HEK293 (cell line): ENCODE measurements around the gene RSRC1.

Experiments used
- CTCF ChIA-PET: fragments of 350-600 bp; formaldehyde crosslinking; extraction: SDS; loops from one replicate; lab custom pipeline; 2021; ENCODE audit warnings: antibody characterized with exemption; lab: Yijun Ruan, JAX
- POLR2A ChIA-PET: fragments of 300-600 bp; formaldehyde crosslinking; extraction: SDS; loops from one replicate; lab custom pipeline; 2020; ENCODE audit warnings: antibody characterized with exemption, inconsistent platforms; lab: Yijun Ruan, JAX
- H3K27ac ChIP-seq: fragments of 200-500 bp; sonication (Bioruptor generic); 2 replicates; pipeline ENCODE4 v1.5.1; 2014; ENCODE audit warnings: low read depth, low read length, control low read depth, inconsistent platforms; ENCODE audit errors: extremely low read depth
- H3K36me3 ChIP-seq, 2 experiments: fragments of 200-500 bp in 1 of 2; sonication (Bioruptor generic) in 1 of 2; 1 replicate in 1 of 2; 2 replicates in 1 of 2; pipeline ENCODE4 v1.5.1; 2014 to 2017; ENCODE audit warnings: inconsistent platforms in 2 of 2, low read length in 2 of 2; ENCODE audit not compliant: control insufficient read depth in 2 of 2, insufficient read depth in 1 of 2
- H3K4me1 ChIP-seq: fragments of 200-500 bp; sonication (Bioruptor generic); 2 replicates; pipeline ENCODE4 v1.5.1; 2014; ENCODE audit warnings: mild to moderate bottlenecking, low read length, inconsistent platforms; ENCODE audit not compliant: control insufficient read depth, insufficient read depth
- H3K4me3 ChIP-seq: 2 replicates; pipeline ENCODE4 v1.5.1; 2011; ENCODE audit warnings: low read depth, mild to moderate bottlenecking, control low read depth, low read length, moderate library complexity
- H3K9me3 ChIP-seq: fragments of 200-500 bp; sonication (Bioruptor generic); 2 replicates; pipeline ENCODE4 v1.5.1; 2014; ENCODE audit warnings: low read depth, low read length, inconsistent platforms; ENCODE audit not compliant: control insufficient read depth, insufficient read depth
- FEZF1 ChIP-seq: fragments of 450-650 bp; formaldehyde crosslinking; IDR thresholded peaks from 2 replicates; pipeline ENCODE4 v1.5.1; 2016; ENCODE audit warnings: missing biosample characterization, missing genetic modification characterization
- KLF1 ChIP-seq: fragments of 450-650 bp; formaldehyde crosslinking; IDR thresholded peaks from 2 replicates; pipeline ENCODE4 v1.5.1; 2016; ENCODE audit warnings: missing biosample characterization, missing genetic modification characterization
- KLF16 ChIP-seq: fragments of 450-650 bp; formaldehyde crosslinking; IDR thresholded peaks from 2 replicates; pipeline ENCODE4 v1.5.1; 2017; ENCODE audit warnings: missing biosample characterization, missing genetic modification characterization
- KLF8 ChIP-seq: fragments of 450-650 bp; formaldehyde crosslinking; IDR thresholded peaks from 2 replicates; pipeline ENCODE4 v1.5.1; 2016; ENCODE audit warnings: missing biosample characterization, missing genetic modification characterization
- KLF9 ChIP-seq: fragments of 450-650 bp; formaldehyde crosslinking; IDR thresholded peaks from 2 replicates; pipeline ENCODE4 v1.5.1; 2016; ENCODE audit warnings: missing biosample characterization, missing genetic modification characterization, low read depth
- SP2 ChIP-seq: fragments of 450-650 bp; formaldehyde crosslinking; IDR thresholded peaks from 2 replicates; pipeline ENCODE4 v1.5.1; 2016; ENCODE audit warnings: missing biosample characterization, missing genetic modification characterization
- ZIC2 ChIP-seq: fragments of 450-650 bp; formaldehyde crosslinking; IDR thresholded peaks from 2 replicates; pipeline ENCODE4 v1.5.1; 2016; ENCODE audit warnings: missing biosample characterization, missing genetic modification characterization
- ZNF114 ChIP-seq: fragments of 450-650 bp; formaldehyde crosslinking; IDR thresholded peaks from 2 replicates; pipeline ENCODE4 v1.5.0; 2017; ENCODE audit warnings: missing biosample characterization, missing genetic modification characterization
- ZNF16 ChIP-seq: fragments of 450-650 bp; formaldehyde crosslinking; IDR thresholded peaks from 2 replicates; pipeline ENCODE4 v1.5.1; 2016; ENCODE audit warnings: low read depth, missing biosample characterization, missing genetic modification characterization
- ZNF184 ChIP-seq: fragments of 450-650 bp; IDR thresholded peaks from 2 replicates; pipeline ENCODE4 v1.5.1; 2018; ENCODE audit warnings: missing biosample characterization, mild to moderate bottlenecking, missing genetic modification characterization
- ZNF248 ChIP-seq: fragments of 450-650 bp; formaldehyde crosslinking; IDR thresholded peaks from 2 replicates; pipeline ENCODE4 v1.5.1; 2017; ENCODE audit warnings: missing biosample characterization, missing genetic modification characterization
- ZNF366 ChIP-seq: fragments of 450-650 bp; formaldehyde crosslinking; conservative IDR thresholded peaks from 2 replicates; pipeline ENCODE4 v1.5.1; 2016; ENCODE audit warnings: missing biosample characterization, missing genetic modification characterization
- ZNF521 ChIP-seq: fragments of 450-650 bp; formaldehyde crosslinking; IDR thresholded peaks from 2 replicates; pipeline ENCODE4 v1.5.1; 2017; ENCODE audit warnings: missing biosample characterization, mild to moderate bottlenecking, missing genetic modification characterization
- ZNF596 ChIP-seq: fragments of 450-650 bp; IDR thresholded peaks from 2 replicates; pipeline ENCODE4 v1.5.0; 2018; ENCODE audit warnings: missing biosample characterization, mild to moderate bottlenecking, missing genetic modification characterization, moderate library complexity
- ZNF600 ChIP-seq: fragments of 450-650 bp; formaldehyde crosslinking; IDR thresholded peaks from 2 replicates; pipeline ENCODE4 v1.5.1; 2016; ENCODE audit warnings: missing biosample characterization, missing genetic modification characterization
- ZNF610 ChIP-seq: fragments of 450-650 bp; formaldehyde crosslinking; IDR thresholded peaks from 2 replicates; pipeline ENCODE4 v1.5.1; 2016; ENCODE audit warnings: missing biosample characterization, missing genetic modification characterization, borderline replicate concordance
- ZNF621 ChIP-seq: fragments of 450-650 bp; formaldehyde crosslinking; IDR thresholded peaks from 2 replicates; pipeline ENCODE4 v1.5.1; 2017; ENCODE audit warnings: missing biosample characterization, missing genetic modification characterization
- ZNF654 ChIP-seq: fragments of 450-650 bp; formaldehyde crosslinking; IDR thresholded peaks from 2 replicates; pipeline ENCODE4 v1.5.1; 2016; ENCODE audit warnings: low read depth, missing biosample characterization, missing genetic modification characterization
- ZNF660 ChIP-seq: fragments of 450-650 bp; IDR thresholded peaks from 2 replicates; pipeline ENCODE4 v1.5.1; 2018; ENCODE audit warnings: missing biosample characterization, mild to moderate bottlenecking, missing genetic modification characterization
- ZNF837 ChIP-seq: fragments of 450-650 bp; formaldehyde crosslinking; IDR thresholded peaks from 2 replicates; pipeline ENCODE4 v1.5.1; 2016; ENCODE audit warnings: missing biosample characterization, missing genetic modification characterization
- ZNF843 ChIP-seq: fragments of 450-650 bp; formaldehyde crosslinking; IDR thresholded peaks from 2 replicates; pipeline ENCODE4 v1.5.1; 2016; ENCODE audit warnings: missing biosample characterization, missing genetic modification characterization
- TF ChIP-seq, protein P1 (sequence below): fragments of 450-650 bp; formaldehyde crosslinking; IDR thresholded peaks from 2 replicates; pipeline ENCODE4 v1.5.1; 2016; ENCODE audit warnings: missing biosample characterization, missing genetic modification characterization
- TF ChIP-seq, protein P2 (sequence below): fragments of 450-650 bp; formaldehyde crosslinking; IDR thresholded peaks from 2 replicates; pipeline ENCODE4 v1.5.1; 2016; ENCODE audit warnings: missing biosample characterization, missing genetic modification characterization, borderline replicate concordance
- TF ChIP-seq, protein P3 (sequence below): fragments of 450-650 bp; formaldehyde crosslinking; IDR thresholded peaks from 2 replicates; pipeline ENCODE4 v1.5.1; 2017; ENCODE audit warnings: missing biosample characterization, missing genetic modification characterization
- TF ChIP-seq, protein P4 (sequence below): fragments of 450-650 bp; formaldehyde crosslinking; IDR thresholded peaks from 2 replicates; pipeline ENCODE4 v1.5.1; 2017; ENCODE audit warnings: missing biosample characterization, missing genetic modification characterization
- TF ChIP-seq, protein P5 (sequence below): IDR thresholded peaks from 2 replicates; pipeline ENCODE4 v1.6.1; 2011; ENCODE audit warnings: mild to moderate bottlenecking, low read depth, low read length, borderline replicate concordance
- TF ChIP-seq, protein P6 (sequence below): fragments of 450-650 bp; formaldehyde crosslinking; IDR thresholded peaks from 2 replicates; pipeline ENCODE4 v1.5.1; 2016; ENCODE audit warnings: missing biosample characterization, missing genetic modification characterization

Gene RSRC1, protein sequence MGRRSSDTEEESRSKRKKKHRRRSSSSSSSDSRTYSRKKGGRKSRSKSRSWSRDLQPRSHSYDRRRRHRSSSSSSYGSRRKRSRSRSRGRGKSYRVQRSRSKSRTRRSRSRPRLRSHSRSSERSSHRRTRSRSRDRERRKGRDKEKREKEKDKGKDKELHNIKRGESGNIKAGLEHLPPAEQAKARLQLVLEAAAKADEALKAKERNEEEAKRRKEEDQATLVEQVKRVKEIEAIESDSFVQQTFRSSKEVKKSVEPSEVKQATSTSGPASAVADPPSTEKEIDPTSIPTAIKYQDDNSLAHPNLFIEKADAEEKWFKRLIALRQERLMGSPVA

DNA sequence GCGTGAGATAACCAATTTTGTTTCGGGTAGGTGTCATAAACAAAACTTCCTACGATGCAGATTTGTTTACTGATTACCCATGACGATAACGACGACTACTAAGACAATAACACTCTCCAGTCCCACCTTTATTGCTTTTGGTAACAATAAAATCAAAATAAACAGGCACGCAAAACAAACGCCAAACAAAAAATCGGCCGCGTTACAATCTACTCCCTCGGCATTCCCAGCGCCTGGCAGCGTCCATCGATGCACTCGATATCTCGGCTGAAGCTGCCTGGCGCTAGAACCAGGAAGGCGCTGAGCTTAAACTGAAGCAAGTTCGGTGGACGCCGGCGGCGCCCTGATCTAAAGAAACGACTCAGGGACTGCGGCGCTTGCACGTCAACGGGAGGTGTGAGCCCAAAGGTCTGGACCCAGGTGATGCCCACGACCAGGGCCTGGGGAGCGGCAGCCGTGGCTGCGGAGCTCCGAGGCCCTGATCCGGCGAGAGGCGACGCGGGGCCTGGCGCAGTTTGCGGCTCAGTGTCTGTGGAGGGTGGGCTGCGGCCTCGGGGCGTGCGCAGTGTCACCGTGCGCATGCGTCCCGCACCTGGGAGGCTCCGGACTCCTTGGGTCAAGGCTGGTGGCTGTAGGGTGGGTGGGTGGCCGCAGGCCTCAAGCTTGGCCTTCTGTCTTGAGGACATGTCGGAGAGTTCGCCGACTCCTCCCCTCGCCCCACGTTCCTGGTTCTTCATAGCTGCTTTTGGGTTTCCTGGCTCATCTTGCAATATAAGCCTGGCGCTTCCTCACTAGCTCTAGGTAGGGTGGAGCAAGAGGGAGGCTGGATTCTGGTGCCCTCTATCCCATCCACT lies at the start of gene RSRC1:
RSRC1 (plus strand) TSS at position 286 of the 854 bp plus-strand sequence. CDS start 12,016 bp downstream, outside the sequence.
- peak within 1 kb of the TSS; percentile 79 for H3K27ac ChIP-seq
- H3K4me1 ChIP-seq: no peaks in the 10 kb centered on the region
- H3K4me3 ChIP-seq: peak within 1 kb of the TSS; percentile 99
- H3K9me3 ChIP-seq: no peaks in the 10 kb centered on the region
- H3K36me3 ChIP-seq: no peaks in the 10 kb centered on the region
- CTCF ChIA-PET: interaction anchor here (0.5 to 0.6 kb wide), 2 partner anchors 11 to 296 kb away, joined by 3 to 4 read pairs; no protein-coding TSS in a partner anchor
- POLR2A ChIA-PET: interaction anchor here (0.6 to 1.6 kb wide), 8 partner anchors 9 to 1324 kb away, joined by 3 to 11 read pairs (median 5); no protein-coding TSS in a partner anchor
- TF ChIP-seq, protein P1, sequence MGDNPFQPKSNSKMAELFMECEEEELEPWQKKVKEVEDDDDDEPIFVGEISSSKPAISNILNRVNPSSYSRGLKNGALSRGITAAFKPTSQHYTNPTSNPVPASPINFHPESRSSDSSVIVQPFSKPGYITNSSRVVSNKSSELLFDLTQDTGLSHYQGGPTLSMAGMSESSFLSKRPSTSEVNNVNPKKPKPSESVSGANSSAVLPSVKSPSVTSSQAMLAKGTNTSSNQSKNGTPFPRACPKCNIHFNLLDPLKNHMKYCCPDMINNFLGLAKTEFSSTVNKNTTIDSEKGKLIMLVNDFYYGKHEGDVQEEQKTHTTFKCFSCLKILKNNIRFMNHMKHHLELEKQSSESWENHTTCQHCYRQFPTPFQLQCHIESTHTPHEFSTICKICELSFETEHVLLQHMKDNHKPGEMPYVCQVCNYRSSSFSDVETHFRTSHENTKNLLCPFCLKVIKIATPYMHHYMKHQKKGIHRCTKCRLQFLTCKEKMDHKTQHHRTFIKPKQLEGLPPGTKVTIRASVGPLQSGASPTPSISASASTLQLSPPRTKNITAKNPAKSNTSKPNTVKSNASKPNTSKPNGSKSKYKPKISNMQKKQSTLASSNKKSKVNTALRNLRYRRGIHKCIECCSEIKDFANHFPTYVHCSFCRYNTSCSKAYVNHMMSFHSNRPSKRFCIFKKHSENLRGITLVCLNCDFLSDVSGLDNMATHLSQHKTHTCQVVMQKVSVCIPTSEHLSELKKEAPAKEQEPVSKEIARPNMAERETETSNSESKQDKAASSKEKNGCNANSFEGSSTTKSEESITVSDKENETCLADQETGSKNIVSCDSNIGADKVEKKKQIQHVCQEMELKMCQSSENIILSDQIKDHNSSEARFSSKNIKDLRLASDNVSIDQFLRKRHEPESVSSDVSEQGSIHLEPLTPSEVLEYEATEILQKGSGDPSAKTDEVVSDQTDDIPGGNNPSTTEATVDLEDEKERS (tag by site-specific recombination): no peak
- TF ChIP-seq ZNF596 (tag by site-specific recombination) (no peak), SP2 (tag by site-specific recombination) (peak; percentile 34), ZNF843 (tag by site-specific recombination) (peak; percentile 62; the same call in 1 of the 2 replicates), ZNF366 (tag by site-specific recombination) (peak; percentile 82), ZNF837 (tag by site-specific recombination) (no peak), ZNF600 (tag by site-specific recombination) (peak; percentile 84), ZNF114 (tag by site-specific recombination) (no peak), ZNF16 (tag by site-specific recombination) (no peak), KLF16 (tag by site-specific recombination) (0 out of 2 replicates have a peak, but pooled peaks have one; percentile 42), KLF8 (tag by site-specific recombination) (no peak; the same call in none of the 2 replicates), ZNF610 (tag by site-specific recombination) (peak; percentile 78), ZNF248 (tag by site-specific recombination) (no peak), KLF9 (tag by site-specific recombination) (no peak), ZNF521 (tag by site-specific recombination) (no peak), ZNF621 (tag by site-specific recombination) (no peak), ZNF660 (tag by site-specific recombination) (peak; percentile 91), KLF1 (no peak), ZNF184 (tag by site-specific recombination) (no peak), ZNF654 (tag by site-specific recombination) (no peak), FEZF1 (tag by site-specific recombination) (peak; percentile 43; the same call in 1 of the 2 replicates), ZIC2 (tag by site-specific recombination) (no peak)
- TF ChIP-seq, protein P2, sequence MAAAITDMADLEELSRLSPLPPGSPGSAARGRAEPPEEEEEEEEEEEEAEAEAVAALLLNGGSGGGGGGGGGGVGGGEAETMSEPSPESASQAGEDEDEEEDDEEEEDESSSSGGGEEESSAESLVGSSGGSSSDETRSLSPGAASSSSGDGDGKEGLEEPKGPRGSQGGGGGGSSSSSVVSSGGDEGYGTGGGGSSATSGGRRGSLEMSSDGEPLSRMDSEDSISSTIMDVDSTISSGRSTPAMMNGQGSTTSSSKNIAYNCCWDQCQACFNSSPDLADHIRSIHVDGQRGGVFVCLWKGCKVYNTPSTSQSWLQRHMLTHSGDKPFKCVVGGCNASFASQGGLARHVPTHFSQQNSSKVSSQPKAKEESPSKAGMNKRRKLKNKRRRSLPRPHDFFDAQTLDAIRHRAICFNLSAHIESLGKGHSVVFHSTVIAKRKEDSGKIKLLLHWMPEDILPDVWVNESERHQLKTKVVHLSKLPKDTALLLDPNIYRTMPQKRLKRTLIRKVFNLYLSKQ (tag by site-specific recombination): no peak
- TF ChIP-seq, protein P3, sequence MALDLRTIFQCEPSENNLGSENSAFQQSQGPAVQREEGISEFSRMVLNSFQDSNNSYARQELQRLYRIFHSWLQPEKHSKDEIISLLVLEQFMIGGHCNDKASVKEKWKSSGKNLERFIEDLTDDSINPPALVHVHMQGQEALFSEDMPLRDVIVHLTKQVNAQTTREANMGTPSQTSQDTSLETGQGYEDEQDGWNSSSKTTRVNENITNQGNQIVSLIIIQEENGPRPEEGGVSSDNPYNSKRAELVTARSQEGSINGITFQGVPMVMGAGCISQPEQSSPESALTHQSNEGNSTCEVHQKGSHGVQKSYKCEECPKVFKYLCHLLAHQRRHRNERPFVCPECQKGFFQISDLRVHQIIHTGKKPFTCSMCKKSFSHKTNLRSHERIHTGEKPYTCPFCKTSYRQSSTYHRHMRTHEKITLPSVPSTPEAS (tag by site-specific recombination): no peak
- TF ChIP-seq, protein P4, sequence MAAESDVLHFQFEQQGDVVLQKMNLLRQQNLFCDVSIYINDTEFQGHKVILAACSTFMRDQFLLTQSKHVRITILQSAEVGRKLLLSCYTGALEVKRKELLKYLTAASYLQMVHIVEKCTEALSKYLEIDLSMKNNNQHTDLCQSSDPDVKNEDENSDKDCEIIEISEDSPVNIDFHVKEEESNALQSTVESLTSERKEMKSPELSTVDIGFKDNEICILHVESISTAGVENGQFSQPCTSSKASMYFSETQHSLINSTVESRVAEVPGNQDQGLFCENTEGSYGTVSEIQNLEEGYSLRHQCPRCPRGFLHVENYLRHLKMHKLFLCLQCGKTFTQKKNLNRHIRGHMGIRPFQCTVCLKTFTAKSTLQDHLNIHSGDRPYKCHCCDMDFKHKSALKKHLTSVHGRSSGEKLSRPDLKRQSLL: peak; percentile 90
- TF ChIP-seq, protein P5, sequence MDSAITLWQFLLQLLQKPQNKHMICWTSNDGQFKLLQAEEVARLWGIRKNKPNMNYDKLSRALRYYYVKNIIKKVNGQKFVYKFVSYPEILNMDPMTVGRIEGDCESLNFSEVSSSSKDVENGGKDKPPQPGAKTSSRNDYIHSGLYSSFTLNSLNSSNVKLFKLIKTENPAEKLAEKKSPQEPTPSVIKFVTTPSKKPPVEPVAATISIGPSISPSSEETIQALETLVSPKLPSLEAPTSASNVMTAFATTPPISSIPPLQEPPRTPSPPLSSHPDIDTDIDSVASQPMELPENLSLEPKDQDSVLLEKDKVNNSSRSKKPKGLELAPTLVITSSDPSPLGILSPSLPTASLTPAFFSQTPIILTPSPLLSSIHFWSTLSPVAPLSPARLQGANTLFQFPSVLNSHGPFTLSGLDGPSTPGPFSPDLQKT: no peak
- TF ChIP-seq, protein P6, sequence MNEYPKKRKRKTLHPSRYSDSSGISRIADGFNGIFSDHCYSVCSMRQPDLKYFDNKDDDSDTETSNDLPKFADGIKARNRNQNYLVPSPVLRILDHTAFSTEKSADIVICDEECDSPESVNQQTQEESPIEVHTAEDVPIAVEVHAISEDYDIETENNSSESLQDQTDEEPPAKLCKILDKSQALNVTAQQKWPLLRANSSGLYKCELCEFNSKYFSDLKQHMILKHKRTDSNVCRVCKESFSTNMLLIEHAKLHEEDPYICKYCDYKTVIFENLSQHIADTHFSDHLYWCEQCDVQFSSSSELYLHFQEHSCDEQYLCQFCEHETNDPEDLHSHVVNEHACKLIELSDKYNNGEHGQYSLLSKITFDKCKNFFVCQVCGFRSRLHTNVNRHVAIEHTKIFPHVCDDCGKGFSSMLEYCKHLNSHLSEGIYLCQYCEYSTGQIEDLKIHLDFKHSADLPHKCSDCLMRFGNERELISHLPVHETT (tag by site-specific recombination): peak; percentile 77
